ENCODE measurements around the gene ZNF506.
"Not testable (repeated sequence)": the region's sequence is repeated elsewhere in the genome, so short reads cannot be mapped to it uniquely, and the experiment has no call there.

The ZNF506 gene

GRCh38 chr19:19817357-19817756 lies 4.2 kb downstream of the ZNF506 start:
- no peak for TF ChIP-seq CTCF (IDR thresholded peaks at IDR 0.05; ENCODE audit: low read length, missing control alignments)
- DNase-seq (ENCODE audit: low read depth), result no peak
- no peak overlapping the region for H3K4me3 ChIP-seq (replicated peaks; ENCODE audit: low read depth, low read length)

GRCh38 chr19:19816679-19817078 lies 4.9 kb downstream of the ZNF506 start:
- no peak overlapping the region for H3K4me3 ChIP-seq (replicated peaks; ENCODE audit: low read depth, low read length)
- TF ChIP-seq CTCF (IDR thresholded peaks at IDR 0.05; ENCODE audit: low read length, missing control alignments), result no peak
- DNase-seq (ENCODE audit: low read depth), result no peak

- DNase-seq (ENCODE audit: low read depth); H3K4me3 ChIP-seq (replicated peaks; ENCODE audit: low read depth, low read length): not testable (repeated sequence)
Observed at GRCh38 chr19:19811999-19812398, 9.6 kb downstream of the ZNF506 start.

GRCh38 chr19:19805480-19805879 lies 16.1 kb downstream of the ZNF506 start:
- DNase-seq (ENCODE audit: low read depth), result no peak
- no peak for TF ChIP-seq CTCF (IDR thresholded peaks at IDR 0.05; ENCODE audit: low read length, missing control alignments)
- H3K4me3 ChIP-seq (replicated peaks; ENCODE audit: low read depth, low read length), result no peak overlapping the region

- no peak overlapping the region for H3K4me3 ChIP-seq (replicated peaks; ENCODE audit: low read depth, low read length)
Observed at GRCh38 chr19:19788015-19788414, 33.5 kb downstream of the ZNF506 start.

GRCh38 chr19:19785476-19785875 lies 36.1 kb downstream of the ZNF506 start:
- not testable (repeated sequence) for DNase-seq (ENCODE audit: low read depth); H3K4me3 ChIP-seq (replicated peaks; ENCODE audit: low read depth, low read length)

More at GRCh38 chr19:19788015-19788414, 33.5 kb downstream of the ZNF506 start:
- no peak for TF ChIP-seq CTCF (IDR thresholded peaks at IDR 0.05; ENCODE audit: low read length, missing control alignments)
- no peak for DNase-seq (ENCODE audit: low read depth)

GRCh38 chr19:19782783-19783182 lies 38.8 kb downstream of the ZNF506 start:
- TF ChIP-seq CTCF (IDR thresholded peaks at IDR 0.05; ENCODE audit: low read length, missing control alignments), result no peak
- no peak for DNase-seq (ENCODE audit: low read depth)
- H3K4me3 ChIP-seq (replicated peaks; ENCODE audit: low read depth, low read length), result no peak overlapping the region

GRCh38 chr19:19781791-19782190 lies 39.8 kb downstream of the ZNF506 start:
- not testable (repeated sequence) for DNase-seq (ENCODE audit: low read depth); H3K4me3 ChIP-seq (replicated peaks; ENCODE audit: low read depth, low read length)

GRCh38 chr19:19778666-19779065 lies 42.9 kb downstream of the ZNF506 start:
- H3K4me3 ChIP-seq (replicated peaks; ENCODE audit: low read depth, low read length), result no peak overlapping the region
- no peak for TF ChIP-seq CTCF (IDR thresholded peaks at IDR 0.05; ENCODE audit: low read length, missing control alignments)
- DNase-seq (ENCODE audit: low read depth), result no peak
